COR-L47 (cell line): Measurements from ENCODE around the gene PTPRE.

Experiments
- DNase-seq: peaks from one replicate; lab custom pipeline; 2025; lab: John Stamatoyannopoulos, UW

PTPRE gene

DNA sequence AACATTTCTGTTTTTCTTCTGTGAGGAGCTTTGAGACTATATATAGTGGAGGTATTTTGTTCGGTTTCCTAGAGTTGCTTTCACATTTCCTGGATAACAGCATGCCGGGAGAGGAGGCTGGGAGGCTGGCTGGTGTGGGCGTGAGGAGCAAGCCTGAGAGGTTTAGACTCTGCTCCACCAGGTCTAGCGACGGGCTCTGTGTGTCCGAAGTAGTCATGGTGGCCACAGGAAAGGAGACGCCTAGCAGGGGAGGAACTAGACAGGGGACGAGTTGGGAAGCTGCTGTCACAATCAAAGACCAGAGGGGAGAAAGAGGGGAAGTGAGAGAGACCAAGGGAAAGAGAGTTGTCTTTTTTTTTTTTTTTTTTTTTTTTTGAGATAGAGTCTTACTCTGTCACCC is 19.6 kb downstream of the PTPRE start:
- no peak for DNase-seq

DNA sequence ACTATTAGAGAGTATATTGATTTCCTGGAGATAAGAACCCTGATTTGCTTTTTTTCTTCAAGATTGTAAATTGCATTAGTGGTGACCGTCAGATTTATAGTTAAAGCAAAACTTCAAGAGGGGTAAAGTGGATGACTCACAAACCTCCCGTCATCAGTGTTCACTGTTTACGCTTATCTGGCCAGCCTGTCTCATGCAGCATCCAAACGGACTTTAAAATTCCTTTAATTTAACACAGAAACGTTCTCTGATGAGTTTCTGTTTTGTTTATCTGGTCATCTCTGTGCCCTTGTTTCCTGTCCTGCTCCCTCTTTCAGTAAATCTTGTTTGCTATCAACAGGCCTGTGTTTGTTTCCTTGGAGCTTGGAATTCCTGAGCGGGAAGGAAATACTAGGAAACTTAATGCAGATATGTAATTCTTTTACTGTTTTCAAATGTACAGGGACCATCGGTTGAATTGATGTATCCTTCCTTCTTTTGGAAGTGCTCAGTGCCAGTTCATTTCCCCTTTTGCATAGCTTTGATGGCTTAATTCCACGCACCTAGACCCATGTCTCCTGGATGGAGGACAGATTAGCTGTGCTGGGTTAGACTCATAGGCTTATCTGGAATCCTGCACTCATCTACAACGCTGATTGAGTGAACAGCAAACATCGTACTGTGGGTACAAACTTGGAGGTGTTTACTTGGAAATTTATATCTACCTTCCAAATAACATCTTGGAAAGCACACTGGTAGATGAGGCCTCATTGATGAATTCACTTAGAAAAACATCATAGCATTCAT is 21.3 kb downstream of the PTPRE start:
- DNase-seq, result no peak

DNA sequence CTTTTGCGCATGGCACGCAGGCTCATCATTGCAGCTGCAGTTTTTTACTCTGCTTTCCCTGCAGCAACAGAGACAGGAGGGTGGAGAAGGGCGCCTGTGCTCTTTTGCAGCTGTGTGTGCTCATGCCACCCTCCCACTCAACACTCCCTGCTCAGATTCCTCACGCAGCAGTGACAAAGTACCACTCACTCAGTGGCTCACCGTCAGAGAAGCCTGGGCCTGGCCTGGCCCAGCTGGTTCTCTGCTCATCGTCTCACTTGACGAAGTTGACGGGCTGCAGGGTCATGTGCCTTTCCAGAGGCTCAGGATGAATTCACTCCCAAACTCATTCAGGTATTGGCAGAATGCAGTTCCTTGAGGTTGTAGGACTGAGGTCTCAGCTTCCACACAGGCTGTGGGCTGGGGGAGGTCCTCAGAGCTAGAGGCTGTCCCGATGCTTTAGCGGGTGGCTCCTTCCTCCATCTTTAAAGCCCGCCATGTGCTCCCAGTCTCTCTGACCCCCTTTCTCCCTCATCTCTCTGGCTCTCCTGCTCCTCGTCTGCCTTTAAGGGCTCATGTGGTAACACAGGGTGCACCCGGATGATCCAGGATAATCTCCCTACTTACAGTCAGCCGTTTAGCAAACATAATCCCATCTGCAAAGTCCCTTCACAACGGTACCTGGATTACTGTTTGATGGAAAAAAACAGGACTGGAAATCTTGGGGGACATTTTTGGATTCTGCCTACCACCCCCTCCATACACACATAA is 25.8 kb downstream of the PTPRE start:
- no peak for DNase-seq

DNA sequence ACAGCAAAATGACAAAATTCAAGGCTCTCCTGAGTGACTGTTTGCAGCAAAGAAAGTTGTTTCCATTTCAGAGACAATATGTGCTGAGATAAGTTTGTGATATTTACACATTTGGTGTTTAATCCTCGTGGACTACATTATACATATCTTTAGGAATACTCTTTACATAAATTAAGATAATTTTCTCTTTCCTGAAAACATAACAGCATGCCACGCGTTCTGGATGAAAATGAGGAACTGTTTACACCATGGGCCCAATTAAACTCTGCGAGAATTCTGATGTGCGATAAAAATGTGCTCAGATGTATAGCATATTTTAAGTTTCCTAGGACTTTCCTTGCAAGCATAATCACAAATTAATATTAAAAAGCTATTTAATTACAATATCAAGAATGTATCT is 26.4 kb downstream of the PTPRE start:
- no peak for DNase-seq

DNA sequence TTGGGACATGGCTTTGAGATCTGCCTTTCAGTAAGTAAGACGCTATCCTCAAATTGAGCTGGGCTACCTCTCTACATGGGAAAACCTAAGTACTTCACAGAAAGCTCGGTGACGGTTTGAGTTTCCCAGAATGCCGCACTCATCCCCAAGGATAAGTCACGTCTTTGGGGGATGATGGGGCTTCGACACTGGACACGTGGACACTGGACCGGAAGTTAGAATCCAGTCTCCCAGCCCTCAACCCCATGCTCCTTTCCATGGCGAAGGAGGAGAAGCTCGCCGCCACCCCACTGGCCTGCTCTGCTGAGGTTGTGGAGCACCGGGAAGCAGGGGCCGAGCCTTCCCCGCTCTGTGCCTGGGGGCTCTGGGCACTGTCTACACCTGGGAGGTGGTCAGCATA is 27.5 kb downstream of the PTPRE start:
- DNase-seq, result no peak

DNA sequence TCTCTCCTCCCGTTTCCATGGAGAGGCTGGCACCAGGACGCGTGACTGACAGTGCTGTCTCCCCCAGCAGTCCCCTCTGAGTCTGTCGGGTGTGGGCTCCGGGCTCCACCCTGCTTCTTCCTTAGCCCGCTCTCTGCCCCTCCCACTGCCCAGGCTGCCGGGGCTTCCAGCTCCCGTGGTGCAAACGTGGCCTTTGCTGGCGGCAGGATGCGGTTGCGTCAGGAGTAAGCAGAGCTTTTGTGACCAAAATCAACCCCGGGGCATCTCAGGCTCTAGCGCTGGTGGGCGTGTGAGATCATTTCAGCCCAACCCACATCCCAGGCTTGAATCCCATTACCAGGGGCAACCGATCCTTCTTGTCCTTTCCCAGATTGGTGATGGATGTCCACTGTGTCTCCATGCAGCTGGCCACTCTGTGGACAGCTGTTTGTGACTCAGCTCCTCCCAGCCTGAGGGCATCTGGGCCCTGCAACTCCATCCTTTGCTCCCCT is 28.2 kb downstream of the PTPRE start:
- DNase-seq, result no peak

DNA sequence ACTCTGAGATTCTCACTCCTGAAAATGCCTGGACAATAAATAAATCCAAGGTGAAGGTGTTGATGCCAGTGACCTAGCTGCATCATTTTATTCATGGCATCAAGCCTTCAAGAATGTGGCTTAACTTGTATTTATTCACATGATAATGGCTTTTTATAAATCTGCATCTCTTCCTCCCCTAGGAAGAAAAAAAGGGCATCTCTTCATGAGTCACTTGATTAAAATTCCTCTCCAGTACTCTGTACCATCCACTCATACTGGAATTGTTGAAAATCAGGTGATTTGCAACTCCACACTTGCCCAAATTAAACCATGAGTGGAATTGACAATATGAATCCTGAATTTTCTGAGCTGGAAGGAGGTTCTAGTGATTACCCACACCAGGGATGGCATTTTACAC is 30.2 kb downstream of the PTPRE start:
- DNase-seq, result no peak

DNA sequence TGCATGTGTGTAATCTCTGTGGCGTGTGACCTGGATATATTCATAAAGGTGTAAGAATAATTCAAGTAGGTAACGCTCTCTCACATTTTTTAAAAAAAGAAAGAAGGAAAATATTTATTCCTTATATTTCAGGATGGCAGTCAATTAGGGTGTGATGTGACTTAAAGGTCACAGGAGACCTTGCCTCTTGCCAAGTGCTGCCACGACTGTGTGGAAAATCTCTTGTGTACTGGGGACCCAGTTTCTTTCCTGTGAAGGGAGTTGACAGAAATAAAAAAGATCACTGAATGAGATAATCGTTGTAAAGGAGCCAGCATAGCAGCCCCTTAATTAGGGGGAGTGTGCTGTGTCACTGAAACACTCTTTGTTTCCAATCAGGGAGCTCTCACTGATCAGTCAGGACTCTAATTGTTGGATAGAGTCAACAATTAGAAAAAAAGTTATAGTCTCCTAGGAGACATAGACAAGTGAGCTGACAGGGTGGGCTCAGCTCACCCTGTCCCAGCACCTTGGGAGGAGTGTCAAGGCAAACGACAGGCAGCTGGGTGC is 31.1 kb downstream of the PTPRE start:
- no peak for DNase-seq

DNA sequence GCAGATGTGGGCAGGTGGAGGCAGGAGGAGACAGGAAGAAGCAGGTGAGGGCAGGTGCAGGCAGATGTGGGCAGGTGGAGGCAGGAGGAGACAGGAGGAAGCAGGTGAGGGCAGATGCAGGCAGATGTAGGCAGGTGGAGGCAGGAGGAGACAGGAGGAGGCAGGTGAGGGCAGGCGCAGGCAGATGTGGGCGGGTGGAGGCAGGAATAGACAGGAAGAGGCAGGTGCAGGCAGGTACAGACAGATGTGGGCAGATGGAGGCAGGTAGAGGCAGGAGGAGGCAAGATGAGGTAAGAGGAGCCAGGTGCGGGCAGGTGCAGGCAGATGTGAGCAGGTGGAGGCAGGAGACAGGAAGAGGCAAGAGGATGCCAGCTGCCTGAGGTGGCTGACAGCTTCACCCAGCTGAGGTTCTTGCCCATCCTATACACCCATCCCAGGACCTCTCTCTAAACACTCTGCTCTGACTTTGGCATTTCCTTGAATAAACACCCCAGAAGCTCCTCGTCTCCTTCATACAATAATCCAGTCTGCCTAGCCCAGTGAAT is 33.0 kb downstream of the PTPRE start:
- no peak for DNase-seq

DNA sequence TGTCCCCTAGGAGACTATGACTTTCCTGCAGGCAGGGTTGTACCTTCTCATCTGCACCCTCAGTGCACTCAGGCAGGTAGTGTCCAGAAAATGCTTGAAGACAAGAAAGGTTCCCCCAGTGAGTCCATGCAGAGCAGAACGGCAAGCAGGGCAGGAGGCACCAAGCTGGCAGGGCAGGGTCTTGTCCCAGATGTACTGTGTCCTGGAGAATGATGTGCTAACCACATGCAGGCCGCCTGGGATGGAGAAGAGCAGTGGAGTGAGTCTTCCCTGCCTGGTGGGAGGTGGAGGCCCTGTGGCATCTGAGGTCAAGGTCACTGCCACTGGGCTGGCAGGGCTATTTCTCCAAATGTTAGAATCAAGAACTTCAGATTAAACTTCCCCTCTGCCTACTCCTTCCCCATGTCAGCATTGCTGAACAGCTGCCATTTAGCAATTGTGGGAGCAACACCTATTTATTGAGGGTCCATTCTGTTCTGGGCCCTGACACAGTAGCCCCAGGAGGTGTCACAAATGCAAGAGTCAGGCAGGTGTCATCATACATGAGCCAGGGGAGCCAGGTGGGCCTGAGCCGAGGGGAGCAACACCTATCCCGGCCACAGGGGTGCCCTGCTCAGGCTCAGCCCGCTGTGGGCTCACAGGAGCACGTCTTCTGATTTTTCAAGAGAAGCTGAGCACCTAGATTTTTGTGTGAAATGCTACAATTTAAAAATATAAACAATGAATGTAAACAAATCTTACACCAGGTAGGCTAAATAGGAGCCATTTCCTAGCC is 34.1 kb downstream of the PTPRE start:
- no peak for DNase-seq

DNA sequence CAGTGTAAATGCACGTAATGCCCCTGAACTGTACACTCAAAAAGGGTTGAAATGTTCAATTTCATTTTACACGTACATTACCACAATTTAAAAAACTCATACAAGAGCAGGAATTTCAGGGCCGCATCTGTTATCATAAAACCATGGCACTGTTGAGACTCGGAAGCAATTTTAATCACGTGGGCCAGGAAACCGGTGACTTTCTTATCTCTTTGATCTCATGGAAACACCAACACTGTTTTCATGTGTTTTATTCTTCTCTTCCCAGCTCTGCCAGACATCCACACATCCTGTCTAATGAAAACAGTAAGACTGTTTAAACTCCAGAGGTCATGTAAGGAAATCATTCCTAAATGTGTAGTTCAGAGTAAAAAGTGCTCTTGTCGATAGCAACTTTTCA is 35.9 kb downstream of the PTPRE start:
- no peak for DNase-seq

DNA sequence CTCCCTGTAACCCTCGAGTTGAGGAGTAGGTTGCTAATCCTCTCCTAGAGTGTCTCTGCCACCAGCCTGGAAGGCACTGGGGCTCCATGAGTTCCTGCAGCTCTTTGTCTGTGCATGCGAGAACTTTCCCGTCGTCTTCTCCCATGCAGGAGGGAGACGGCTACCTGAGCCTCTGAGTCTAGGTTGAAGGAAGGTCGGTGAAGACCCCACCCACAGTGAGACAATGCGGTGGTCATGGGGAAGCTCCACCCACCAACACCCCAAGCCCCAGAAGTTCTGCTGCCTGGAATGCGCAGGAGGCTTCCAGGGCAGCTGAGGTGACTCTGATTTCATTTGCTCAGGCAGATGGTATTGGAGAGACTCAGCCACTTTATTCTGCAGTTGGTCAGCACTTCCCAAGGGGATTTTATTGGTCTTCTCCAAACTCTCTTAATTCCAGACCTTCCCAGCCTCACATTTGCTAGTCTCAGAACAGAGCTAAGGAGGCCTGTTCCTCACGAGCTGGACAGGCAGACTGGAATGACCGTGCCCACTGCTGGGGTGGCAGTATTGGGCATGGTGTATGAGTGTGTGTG is 36.5 kb downstream of the PTPRE start:
- no peak for DNase-seq

DNA sequence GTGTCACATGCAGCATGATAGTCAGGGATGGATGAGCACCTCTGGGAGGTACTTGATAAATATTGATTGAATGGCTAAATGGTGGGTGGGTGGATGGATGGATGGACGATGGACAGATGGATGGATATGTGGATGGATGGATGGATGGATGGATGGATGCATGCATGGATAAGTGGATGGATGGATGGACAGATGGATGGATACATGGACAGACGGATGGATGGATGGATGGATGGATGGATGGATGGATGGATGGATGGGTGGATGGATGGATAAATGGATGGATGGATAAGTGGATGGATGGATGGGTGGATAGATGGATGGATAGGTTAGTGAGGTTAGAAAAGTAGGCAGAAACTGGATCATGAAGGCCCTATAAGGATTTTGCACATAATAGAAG is 37.4 kb downstream of the PTPRE start:
- DNase-seq, result no peak

DNA sequence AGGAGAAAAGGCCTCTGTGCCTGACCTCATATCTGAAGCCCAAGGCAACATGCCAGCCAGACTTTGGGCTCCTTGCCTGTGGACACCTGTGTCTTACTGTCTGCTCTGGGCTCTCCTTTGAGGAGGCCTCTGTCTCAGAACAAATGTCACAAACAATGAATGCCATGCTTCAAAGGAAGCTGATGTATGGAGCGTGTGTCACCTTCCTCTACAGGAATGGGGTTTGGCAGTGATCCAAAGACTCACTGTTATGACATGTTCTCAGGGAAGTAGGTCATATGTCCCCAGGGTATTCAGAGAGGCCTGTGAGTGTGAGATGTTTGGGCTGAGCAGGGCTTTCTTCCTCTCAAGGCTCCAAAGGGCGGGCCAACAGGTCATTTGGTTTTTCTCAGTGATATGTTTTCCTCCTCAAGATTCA is 38.4 kb downstream of the PTPRE start:
- no peak for DNase-seq

DNA sequence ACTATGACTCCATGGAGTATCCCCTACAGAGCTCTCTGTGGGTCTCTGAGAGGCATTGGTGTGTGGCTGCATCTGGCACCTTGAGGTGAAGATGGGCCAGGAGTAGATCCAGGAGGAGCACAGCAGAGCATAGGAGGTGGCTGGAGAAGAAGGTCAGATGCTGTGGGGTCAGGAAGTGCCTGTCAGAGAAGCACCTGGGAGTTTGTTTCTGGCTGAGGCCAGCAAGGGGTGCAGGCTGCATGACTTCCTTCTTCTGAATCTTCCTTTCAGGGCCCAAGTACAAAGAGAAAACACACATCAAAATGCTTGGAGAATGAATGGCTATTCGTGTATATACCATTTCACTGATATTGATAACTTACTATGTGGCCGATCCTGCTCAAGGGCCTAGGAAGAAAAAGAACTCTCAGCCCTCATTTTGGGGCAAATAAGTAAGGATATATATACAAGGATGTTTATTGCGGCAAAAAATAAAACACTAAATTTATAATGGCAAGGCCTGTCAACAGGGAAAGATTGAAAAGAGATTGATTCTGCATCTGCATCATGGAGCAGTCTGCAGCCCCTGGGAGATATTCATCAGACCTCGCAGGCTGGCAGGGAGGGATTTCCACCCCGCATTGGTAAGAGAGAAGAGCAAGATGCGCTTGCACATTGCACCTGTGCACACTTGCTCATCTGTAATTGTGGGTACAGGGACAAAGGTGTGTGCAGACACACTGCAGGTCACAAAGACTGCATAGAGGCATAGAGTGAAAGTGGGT is 39.2 kb downstream of the PTPRE start:
- DNase-seq, result no peak

DNA sequence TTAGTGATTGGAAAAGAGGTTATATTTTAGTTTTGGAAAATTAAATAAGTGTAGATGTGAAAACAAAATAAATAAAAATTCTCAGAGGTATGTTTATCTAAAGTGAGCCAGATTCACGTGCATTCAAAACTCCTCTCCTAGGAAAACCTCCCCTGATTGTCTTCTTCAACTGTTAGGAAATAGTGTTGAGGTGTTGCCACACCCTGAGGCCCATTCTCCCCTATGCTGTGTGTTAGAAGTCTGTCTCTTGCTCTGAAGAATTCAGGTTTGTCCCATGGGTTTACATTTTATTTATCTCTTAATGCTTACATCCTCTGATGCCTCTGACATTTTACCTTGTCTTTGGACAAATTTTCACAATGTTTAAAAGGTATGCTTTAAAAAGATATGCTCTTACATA is 40.3 kb downstream of the PTPRE start:
- DNase-seq, result no peak

DNA sequence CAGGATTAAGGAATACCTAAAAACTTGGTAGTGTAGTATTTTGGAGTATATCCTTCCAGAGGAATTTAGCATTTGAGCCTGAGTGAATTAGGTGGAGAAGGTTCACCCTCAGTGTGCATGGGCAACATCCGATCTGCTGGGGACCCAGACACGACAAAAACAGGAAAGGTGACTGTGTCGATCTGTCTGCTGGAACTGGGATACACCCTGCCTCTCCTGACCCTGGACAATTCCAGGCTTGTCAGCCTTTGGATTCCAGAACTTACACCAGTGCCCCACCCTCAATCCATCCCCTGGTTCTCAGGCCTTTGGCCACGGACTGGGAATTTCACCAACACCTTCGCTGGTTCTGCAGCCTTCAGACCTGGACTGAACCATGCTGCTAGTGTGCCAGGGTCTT is 41.9 kb downstream of the PTPRE start:
- no peak for DNase-seq

DNA sequence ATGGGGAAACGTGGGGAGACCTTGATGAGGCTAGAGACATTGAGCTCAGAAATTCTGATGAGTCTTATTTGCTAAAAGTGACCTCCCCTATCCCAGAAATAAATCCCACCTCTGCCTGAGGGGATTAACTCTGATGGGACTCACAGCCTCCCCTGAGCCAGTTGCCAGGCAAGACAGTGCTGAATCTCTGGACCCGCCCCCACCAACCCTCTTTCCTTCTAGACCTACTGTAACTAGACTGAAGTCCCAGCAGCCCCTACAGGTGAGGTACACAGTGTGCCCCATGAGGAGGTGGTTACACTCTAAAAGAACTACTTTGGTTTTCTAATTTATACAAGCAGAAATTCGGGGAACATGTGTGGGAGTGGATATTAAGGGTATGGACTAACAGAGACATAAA is 42.9 kb downstream of the PTPRE start:
- DNase-seq, result no peak

DNA sequence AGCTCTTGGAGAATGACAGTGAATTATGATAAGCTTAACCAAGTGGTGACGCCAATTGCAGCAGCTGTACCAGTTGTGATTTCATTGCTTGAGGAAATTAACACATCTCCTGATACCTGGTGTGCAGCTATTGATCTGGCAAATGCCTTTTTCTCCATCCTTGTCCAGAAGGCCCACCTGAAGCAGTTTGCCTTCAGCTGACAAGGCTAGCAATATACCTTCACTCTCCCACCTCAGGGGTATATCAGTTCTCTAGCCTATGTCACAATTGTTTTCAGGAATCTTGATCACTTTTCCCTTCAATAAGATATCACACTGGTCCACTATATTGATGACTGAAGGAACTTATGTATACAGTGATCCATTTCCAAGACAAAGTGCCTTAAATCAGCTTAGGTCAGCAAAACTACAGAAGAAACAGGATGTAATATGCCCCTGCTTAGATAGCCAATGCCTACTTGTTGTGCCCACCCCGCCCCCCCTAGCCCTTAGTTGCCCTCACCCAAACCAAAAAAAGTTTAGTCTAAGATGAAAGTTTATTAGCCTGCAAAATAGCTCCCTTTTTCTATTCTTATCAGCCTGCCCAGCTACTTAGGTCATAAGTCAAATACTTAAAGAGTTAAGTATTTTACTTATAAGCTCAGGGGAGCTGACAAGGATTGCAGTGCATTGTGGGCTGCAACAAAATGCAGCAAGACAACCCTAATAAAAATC is 45.1 kb downstream of the PTPRE start:
- DNase-seq, result no peak

DNA sequence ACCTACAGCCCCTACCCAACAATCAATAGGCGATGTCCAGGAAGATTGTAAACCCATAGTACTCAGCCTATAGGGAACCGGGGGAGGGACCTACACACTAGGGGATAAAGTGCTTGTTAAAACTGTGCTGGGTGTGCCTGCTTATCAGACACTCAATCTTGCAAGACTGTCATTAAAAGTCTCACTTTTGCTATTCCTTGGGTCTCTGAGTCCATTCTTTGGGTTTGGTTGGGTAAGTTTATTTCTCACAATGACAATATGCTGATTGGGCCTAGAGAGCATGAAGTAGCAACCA is 45.6 kb downstream of the PTPRE start:
- no peak for DNase-seq

DNA sequence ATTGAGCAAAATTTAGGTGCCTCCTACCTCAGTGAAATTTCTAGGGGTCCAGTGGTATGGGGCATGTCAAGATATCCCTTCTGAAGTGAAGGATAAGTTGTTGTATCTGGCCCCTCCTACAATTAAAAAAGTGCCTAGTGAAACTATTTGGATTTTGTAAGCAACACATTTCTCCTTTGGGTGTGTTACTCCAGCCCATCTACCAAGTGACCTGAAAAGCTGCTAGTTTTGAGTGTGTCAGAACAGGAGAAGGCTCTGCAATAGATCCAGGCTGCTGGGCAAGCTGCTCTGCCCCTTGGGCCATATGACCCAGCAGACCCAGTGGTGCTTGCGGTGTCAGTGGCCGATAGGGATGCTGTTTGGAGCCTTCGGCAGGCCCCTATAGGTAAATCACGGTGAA is 46.0 kb downstream of the PTPRE start:
- DNase-seq, result no peak
